Heart left ventricle (tissue), 13 donors: ENCODE results near the gene SLC6A11.

Experiments used
- CTCF ChIP-seq, 12 donors: fragments of 200-600 bp; sonication (generic) in 4 of 12; IDR thresholded peaks; one replicate each; pipeline versions ENCODE4 v1.5.0 to v1.8.0; 2018 to 2022; ENCODE audit warnings: antibody characterized with exemption in 12 of 12, mild to moderate bottlenecking in 5 of 12
- POLR2A ChIP-seq, 2 donors: fragments of 450-650 bp; IDR thresholded peaks; one replicate each; pipeline ENCODE4 v1.6.1; 2017; ENCODE audit warnings: antibody characterized with exemption in 2 of 2, mild to moderate bottlenecking in 2 of 2, moderate library complexity in 2 of 2
- donor health status: ischemic (EF 13 %, LVEDD 7.1; RV severe dilation, severe dysfunction).
- donor health status: DM: no; HTN: yes; CAD: no.
- donor health status: DM: no; HTN: no; CAD: no.
- donor health status: ischemic (EF 25% LVEDD 6.9; RV normal size, moderate dysfunction).
- donor health status: ischemic (EF 25% LVEDD 5.7; RV mildly dilated, moderate dysfunction).
- donor health status: ischemic (EF 35%, LVEDD 5.7; RV mildly dilated, moderate dysfunction).
- donor health status: nonischemic (EF 11% LVEDD 7.7; RV severe dilation, severe dysfunction).
- donor health status: DM: yes; HTN: yes; CAD: no.
- donor health status: PGD.
- donor health status: ischemic (EF 29% LVEDD 5.4; RV normal size, mild dysfunction).
- donor health status: nonischemic (EF 23%, LVEDD 6.1; RV moderate dilation, normal function).

DNA sequence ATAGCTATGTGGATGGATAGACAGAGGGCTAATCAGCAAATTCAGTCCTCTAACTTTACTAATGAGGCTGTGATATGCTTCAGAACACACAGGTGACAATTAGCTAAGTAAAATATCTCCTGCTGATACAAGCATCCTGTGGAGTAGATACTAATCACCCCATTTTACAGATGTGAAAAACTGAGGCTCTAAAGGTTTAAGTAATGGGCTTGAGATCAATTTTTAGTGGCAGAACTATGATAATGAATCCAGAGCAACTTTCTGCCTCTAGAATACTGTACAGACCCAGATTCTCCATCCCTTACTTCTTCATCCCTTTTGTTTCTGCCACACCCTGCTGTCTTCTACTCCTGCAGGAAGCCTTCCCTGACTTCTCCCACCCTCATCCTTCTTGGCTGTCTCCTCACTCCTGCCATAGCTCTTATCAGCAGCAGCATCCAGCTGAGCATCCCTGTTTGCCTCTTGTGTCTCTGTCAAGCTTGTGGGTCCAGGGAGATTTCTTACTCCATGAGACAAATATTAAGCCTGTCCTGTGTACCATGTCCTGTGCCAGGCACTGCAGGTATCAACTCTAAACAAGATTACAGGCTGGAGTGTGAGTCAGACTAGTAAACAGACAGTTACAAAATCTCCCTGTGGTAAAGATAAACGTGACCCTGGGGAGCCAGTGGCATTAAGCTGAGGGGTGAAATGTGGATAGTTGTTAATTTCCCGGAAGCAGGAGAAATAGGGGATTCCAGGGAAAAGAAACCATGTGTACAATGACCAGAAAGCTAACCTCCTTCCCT is 39.2 kb downstream of the SLC6A11 start:
- TF ChIP-seq CTCF (IDR thresholded peaks at IDR 0.05) (no peak), POLR2A (IDR thresholded peaks at IDR 0.05) (no peak)
